HG02973 (cell line): ENCODE results near the gene TFF1.

Experiments
- ATAC-seq: cut with Tn5 transposase; IDR thresholded peaks from one replicate; pipeline ENCODE4 v1.9.1; 2021; ENCODE audit warnings: moderate library complexity; ENCODE audit not compliant: unreplicated experiment

Gene TFF1

DNA sequence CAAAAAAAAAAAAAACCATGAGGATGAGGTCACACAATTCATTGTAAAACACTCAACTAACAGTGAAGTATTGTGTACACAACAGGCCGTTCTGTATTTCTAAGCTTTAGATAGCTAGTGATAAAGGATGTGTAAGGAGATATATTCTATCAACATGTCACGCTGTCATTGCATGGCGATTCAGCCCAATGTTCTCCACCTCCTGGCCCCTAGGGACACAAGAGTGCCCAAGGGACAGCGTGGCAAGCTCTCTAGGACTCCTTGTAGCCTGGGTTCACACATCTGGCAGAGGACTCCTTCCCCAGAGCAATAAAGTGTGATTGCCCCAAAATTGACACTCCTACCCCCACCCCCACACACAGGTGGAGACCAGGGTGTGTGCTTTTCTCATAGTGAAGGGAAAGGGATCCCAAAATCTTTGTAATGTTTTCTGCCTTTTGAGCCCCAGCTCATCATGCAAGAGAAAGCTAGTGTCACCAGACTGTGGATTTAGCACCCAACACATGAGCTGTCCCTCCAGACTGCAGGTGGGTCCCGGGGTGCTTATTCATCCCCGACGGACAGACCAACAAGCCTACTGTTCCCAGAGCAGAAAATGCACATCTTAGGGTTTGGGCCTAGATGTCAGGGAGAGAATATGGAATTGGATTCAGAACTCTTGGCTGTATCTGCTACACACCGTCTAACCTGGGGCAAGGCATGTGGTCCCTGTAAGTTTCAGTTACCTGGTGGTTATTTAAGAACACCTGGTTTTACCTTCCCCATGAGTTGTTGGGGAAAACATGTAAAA lies 18.0 kb upstream of the TFF1 start:
- ATAC-seq: no peak

DNA sequence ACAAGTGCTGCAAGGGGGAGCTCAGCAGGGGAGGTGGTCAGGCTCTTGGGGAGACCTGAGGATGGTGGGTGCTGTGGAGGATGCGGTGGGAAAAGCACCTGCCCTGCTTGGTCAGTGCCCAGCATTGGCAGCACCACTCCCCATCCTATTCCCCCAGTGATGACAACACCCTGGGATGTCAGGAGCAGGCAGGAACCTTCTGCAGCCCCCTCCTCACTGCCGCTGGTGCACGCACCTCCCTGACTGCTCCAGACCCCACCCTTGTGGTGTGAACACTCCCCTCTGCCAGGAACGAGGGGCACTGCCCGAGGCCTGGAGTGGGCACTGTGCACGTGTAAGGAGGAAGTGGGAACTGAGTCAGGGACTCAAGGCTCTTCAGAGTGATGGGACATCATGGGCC lies 17.0 kb upstream of the TFF1 start:
- no peak for ATAC-seq

DNA sequence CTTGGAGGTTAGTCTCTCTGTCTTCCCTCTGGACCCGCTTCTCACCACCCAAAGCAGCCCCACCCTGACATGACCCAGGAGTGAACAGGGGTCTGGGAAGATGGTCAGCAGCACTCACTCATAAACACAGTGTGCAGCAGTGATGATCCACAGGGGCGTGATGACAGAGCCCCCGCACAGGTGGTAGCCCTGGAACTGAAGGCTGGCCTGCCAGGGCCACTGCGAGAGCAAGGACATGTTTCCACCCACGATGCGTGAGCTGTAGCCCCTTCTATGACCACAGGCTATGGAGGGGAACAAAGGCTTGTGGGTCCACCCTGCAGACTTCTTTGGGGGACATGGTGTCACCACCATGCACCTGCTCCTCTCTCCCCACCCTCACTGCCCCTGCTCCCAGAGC lies 16.6 kb upstream of the TFF1 start:
- ATAC-seq: no peak

DNA sequence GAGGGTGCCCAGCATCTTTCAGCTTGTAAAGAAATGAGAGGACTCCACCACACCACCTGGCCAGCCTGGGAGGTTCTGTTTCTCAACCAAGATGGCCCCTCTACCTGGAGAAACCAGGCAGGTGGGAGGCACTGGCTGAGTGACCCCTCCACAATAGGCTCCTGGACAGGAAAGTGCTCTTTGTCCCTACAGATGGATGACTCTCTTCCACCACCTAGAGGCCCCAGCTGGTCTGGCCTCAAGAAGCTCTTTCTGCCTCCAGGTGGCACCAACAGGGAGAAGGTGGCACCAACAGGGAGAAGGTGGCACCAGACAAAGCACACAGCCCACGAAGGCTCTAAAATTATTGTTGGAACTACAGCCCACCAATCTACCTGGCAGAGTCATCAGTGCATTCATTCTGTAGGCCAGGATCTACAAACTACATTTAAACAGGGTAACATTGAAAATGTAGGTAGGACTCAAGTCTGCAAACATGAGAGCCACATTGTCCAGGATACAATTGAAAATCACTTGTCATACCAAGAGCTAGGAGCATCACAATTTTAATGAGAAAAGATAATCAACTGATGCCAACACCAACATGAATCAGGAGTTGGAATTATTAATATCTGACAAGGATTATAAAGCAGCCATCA lies 15.1 kb upstream of the TFF1 start:
- ATAC-seq: no peak

DNA sequence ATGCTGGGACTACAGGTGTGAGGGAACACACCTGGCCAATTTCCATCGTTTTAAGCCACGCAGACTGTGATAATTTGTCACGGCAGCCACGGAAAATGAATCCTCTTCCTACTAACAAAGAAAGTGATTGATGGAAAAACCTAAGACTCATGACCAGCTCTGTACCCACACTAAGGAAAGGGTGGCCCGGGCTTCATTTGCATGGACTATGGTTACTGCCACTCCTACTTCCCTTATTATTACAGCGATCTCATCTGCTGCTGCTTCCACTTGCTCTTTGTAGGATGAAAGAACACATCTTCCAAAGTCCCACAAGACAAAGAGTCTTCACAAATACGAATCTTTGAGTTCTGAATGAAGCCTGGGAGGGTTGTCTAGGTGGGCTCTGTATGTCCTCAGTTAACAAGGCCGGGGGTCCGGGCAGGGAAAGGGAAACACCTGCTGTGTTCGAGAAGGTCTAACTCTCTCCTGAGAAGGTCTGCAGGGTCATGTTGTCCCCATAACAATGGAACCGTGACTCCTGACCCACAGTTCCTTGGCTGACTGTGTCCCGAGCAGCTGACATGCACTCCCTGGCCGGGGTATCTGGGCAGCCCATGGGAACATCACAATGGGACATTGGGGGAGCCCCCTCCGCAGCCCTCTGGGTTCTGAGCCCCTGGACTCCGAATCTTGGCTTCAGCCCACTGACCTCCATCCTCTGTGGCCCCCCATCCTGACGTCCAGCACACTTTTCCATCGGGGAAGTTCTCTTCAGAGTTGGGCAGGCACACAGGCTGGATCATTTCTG lies 13.3 kb upstream of the TFF1 start:
- ATAC-seq: no peak

DNA sequence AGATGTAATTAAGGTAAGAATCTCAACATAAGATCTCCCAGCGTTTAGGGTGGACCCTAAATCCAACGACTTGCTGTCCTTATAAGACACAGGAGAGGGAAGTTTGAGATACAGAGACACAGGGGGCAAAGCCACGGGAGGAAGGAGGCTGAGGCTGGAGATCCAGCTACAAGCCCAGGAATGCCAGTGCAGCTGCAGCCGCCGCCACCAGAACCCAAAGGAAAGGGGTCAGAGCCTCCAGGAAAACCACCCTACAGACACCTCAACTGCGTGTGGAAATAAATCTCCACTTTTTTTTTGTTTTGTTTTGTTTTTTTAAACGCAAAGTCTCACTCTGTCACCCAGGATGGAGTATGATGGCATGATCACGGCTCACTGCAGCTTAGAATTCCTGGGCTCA lies 12.1 kb upstream of the TFF1 start:
- ATAC-seq: no peak

DNA sequence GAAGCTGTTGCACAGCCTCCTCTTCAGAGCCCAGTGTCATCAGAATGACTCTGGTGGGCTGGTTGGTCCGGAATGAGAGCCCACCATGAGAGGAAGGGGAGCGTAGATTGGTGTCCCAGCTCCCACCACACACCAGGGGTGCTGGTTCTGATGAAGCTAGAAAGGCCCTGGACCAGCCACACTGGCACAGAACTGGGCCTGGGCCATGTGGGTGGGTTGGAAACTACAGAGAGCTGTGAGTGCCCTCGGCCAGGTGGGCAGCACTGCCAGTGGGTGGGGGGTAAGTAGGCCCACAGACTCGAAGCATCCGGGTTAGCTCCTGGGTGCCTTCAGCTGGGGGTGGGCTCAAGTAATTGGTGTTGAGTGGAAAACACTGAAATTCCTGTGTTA lies 11.6 kb upstream of the TFF1 start:
- ATAC-seq: no peak

DNA sequence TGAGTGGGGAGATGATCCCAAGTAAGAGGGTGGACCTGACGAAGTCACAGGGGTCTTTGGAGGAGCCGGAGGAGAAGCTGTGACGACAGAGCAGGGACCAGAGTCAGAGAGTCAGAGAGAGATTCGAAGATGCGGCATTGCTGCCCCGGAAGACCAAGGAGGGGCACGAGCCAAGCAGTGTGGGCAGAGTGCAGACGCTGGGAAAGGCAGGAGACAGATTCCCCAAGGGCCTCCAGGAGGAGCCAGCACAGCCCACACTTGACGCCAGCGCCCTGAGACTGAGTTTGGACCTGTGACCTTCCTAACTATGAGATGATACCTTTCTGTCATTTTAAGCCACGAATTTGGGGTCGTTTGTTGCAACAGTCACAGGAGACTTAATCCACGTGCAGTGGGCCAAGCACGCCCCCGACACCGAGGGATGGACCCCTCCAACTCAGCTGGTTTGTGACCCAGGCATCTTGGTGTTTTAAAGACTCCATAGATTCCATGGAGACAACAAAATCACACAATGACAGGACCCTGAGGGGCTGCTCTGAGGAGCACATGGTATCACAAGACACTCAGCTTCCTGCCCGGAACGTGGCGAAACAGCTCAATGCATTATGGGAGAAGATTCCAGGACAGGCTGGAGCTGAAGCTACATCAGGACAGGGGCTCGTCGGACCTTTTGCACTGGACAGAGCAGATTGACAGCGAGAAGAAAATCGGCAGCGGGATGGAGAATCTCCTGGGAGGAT lies 11.0 kb upstream of the TFF1 start:
- no peak for ATAC-seq

DNA sequence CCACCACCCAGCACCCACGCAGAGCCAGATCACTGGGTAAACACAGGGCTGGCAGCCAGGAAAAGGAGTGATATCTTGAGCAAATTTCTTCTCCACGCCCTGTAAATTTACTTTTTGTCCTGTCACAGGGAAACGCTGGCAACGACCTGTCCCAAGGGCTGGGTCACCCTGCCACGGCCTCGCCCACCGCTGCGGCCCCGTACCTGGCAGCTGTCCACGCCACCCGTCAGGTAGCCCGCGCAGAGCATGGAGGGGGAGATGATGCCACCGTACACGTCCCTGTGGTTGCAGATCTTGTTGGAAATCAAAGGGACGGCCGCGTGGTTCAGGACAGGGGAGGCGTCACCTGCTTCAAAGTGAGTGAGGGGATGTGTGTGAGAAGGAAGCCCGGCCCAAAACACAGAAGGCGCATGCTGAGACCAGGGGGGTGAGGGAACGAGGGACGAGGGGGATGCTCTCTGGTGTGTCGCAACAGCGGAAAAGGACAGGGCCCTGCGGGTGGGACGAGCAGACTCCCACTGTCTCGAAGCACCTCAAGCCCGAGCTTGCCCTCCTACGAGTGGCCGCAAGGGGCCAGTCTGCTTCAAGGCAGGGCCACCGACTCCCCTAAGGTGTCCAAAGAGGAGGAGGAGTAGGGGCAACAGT lies 10.1 kb upstream of the TFF1 start:
- no peak for ATAC-seq

DNA sequence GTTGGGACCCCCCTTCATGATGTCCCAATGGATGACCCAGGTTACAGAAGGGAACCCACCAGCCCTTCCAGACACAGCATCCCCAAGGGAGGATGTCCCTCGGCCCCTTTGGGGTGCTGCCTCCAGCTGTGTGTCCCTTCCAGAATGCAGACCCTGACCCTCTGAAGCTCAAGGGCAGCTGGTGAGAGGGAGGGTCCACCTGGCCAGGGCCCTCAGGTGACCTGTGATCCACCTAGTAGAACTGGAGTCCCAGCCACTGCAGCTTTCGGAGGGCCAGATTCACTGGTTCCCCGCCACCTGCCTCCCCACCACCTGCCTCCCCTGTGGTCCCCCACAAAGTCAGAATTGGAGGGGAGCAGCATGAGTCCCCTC lies 9.6 kb upstream of the TFF1 start:
- ATAC-seq: no peak

DNA sequence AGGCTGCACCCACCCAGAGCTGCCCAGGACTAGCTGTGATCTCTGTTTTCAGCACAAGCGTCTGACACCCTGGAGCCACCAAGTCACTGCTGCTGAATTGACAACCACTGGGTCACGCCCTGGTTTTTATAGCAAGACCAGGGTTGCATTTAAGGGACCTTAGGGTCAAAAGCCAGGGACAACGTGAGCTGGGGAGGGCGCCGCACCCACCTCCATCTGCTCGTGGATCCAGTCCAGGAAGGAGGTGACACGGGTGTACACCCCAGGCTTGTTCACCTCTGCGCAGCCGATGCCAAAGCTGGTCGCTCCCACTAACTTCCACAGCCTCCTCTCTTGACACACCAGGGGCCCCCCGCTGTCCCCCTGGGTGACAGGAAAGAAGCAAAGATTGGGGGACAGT lies 9.2 kb upstream of the TFF1 start:
- ATAC-seq: no peak

DNA sequence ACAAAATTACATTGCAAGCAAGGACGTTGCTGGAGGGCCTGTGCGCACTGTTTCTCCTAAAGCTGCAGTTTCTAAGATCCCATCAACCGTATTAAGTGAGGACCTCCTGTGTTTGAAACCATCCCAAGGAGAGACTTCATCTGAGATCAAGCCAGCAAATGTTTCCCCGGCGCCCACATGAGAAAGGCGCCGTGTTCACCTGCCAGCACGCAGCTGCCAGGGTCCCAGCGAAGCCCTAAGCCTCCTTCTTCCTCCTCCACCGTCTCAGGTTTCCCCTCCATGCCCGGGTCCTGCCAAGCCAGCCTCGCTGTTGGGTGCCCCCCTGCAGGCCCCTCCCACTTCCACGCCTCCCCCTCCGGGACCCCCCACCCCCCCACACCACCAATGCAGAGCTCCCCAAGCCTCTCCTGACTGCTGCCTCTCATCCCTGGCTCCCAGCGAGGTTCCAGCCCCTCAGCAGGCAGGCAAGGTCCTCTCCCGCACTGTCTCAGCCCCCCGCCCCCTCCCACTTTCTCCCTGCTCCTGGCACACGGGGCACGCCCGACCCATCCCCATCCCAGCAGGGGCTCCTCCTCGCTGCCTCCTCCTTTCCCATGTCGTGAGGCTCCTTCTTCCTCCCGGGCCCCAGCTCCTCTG lies 8.6 kb upstream of the TFF1 start:
- no peak for ATAC-seq

DNA sequence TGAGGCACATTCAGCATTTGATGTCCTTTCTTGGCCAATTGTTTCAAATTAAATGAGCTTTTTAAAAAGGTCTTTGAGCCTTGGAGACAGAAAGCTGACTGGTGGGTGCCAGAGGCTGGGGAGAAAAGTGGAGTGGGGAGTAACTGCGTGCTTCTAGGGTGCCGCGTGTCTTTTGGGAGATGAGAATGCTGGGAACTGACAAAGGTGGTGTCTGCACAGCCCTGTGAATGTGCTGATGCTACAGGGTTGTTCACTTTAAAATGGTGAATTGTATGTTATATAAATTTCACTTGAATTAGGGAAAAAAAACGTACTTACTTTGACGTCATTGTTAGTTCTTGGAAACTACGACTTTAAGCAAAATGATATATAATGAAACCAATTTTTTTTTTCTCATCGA lies 8.1 kb upstream of the TFF1 start:
- ATAC-seq: no peak

DNA sequence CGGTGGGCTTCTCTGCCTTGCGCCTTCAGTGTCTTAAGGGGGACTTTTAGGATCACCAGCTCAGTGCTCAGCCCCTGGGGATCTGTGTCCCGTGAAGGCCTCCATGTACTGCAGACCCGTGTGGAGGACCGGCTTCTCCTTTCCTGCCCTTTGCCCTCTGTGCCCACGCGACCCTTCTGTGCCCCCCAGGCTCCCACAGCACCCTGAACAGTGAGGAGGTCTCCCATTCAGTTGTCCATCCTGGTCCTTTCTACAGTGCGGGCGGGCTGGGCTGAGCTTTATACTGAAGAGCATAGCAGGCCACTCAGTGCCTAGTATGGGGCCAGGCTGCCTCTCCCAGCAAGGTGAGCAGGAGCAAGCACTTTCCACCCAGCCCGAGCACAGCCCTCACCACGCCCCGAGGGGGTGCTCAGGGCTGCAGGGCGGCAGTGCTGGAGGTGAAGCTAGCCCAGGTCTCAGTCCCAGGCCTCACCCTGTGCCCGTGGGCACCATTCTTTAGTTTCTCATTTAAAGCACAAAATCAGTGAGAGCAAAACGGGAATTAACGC lies 7.6 kb upstream of the TFF1 start:
- no peak for ATAC-seq

DNA sequence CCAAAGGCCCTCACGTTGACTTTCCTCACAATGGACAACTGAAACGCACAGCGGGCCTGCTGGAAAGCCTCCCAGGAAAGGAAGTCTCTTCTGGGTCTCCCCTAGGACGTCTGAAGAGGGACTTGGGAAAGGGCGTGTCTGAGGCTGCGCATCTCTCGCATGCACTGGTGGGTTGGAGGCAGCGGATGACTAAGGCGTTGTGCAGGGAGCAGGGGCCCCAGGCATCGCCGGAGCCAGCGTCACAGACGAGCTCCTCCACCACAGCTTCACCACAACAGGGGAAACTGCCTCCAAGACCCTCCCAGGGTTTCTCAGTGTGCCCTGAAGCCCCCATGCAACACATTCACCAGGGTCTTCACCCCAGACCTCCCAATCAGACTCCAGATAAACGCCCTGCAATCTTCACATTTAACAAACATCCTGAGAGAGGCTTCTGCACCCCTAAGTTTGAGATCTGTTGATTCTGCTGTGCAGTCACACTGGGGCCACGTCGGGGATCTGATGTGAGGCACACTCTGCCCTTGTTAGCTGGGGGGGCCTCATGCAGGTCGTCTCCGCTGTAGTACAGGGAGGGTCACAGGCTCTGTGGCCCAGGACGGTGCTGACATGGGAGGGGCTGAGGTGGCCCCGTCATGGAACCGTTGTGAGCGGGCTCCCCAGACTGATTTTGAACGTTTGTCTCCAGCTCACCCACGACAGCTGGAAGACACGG lies 7.0 kb upstream of the TFF1 start:
- no peak for ATAC-seq

DNA sequence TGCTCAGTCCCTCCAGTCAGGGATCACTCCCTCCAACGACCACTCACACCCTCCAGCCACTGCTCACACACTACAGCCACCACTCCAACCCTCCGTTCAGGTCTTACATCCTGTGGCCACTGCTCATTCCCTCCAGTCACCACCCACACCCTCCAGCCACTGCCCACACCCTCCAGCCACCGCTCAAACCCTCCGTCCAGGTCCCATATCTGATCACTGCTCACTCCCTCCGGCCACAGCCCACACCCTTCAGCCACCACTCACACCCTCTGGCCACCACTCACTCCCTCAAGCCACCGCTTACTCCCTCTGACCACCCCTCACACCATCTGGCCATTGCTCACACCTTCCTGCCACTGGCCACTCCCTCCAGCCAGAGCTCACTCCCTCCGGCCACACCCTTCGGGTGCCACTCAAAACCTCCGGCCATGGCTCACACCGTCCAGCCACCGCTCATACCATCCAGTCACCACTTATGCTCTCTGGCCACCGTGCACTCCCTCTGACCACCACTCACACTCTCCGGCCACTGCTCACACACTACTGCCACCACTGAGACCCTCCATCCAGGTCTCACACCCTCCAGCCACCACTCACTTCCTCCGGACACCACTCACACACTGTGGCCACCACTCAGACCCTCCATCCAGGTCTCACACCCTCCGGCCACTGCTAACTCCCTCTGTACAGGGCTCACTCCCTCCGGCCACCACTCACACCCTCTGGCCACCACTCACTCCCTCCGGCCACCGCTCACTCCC lies 4.7 kb upstream of the TFF1 start:
- ATAC-seq: no peak

DNA sequence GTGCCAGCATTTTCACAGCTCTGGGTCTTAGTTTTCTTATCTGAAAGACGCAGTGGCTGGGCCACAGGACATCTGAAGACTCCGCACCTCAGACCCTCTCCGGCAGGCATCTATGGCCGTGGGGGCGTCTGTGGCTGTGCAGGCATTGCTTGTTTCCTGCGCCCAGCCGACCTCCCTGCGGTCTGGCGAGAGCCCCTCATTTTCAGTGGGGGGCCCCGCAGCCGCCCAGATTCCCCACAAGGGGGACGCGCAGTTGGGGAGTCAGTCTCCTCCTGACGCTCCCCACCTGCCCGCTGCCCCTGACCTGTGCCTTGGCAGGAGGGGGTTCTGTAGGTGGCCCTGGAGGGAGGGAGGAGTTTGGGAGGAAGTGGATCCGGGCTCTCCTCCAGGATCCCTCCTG lies 3.5 kb upstream of the TFF1 start:
- ATAC-seq: no peak

DNA sequence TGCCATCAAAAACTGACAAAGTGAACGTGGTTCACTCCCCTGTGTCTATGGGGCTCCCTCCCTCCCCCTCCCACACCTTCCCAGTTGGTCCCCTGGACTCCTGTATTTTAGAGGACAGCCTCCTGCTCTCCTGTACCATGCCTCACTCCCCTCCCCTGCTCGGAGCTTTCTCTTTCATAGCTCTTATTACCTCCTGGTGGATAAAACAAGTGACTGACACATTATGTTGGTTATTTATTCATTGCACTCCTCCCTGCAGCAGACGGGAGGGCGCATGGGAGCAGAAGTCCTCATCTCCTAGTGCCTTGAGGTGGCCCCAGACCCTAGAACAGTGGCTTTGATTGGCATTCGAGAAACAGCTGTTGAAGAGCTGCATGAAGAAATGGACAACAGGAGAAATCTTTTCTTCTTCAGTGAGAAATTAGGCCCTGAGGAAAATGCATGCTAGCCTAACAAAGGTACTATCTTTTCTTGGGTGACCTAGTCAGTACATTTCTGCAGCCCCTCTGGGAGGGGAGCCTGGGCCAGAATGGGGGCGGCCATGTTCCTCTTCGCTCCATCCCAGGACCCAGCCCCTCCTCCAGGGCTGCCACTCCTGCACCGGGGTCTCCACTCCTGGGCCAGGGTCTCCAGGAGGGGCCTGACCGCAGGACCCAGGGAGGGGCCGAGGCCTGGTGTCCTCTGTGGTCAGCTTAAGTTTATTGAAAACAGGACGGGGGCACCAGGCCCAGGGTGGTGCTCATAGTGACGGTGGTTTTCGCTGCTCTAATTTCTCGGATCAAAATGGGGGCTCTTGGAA lies 1.2 kb upstream of the TFF1 start:
- ATAC-seq: no peak
